NCI-H1417 treated with DMSO at 0.1 percent for 48 hours (cell line): ENCODE measurements around the gene MAGEB16.

ENCODE experiments used
- DNase-seq: peaks from one replicate; lab custom pipeline; 2025; lab: John Stamatoyannopoulos, UW

Gene MAGEB16

DNA sequence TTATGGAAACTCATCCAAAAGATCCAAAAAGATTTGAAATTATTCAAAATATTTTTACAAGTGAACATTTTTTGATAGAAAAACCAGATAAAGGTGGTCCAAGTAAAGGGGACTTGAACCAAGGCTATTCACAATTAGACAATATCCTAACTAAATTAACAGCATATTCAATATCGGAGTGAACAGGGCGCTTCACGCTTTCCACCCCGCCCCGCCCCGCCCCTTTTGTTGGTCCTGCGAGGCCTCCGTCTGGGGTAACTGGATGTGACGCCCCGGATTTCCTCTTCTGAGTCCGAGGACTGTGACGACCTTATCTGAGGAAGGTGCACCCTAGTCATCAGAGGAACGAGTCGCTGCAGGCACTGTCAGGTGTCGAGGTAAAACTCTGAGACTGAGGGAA lies at the start of gene MAGEB16:
Gene MAGEB16, plus strand, starts transcription at position 301 of the 400 bp plus-strand sequence. CDS start 3,855 bp downstream, outside the sequence.
- DNase-seq: no peak

DNA sequence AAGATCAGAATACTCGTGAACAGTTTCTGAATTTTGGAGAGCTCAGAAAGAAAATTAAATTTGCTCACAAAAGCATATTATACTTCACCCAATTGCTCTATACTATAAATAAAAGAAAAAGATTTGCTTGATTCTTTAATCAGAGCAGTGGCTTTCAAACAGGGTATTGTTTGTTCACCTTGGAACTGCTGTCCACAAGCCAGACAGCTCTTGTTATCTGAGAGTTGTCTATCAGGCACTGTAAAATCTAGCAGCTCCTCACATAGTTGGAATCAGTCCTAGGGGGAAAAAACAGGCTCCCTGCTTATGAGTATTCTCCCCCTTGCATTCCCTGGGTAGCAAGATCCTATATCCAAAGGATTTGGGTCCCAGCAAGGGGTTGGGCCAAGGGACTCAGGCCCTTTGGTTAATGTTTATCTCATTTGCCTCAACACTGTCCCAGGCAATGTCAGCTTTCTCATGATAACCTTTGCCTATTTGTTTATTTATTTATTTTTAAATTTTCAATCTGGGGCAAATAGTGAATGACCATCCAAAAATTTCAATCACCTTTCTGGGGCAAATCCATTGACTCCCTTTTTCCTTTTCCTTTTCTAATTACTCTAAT lies 24.1 kb upstream of the MAGEB16 start:
- no peak for DNase-seq

DNA sequence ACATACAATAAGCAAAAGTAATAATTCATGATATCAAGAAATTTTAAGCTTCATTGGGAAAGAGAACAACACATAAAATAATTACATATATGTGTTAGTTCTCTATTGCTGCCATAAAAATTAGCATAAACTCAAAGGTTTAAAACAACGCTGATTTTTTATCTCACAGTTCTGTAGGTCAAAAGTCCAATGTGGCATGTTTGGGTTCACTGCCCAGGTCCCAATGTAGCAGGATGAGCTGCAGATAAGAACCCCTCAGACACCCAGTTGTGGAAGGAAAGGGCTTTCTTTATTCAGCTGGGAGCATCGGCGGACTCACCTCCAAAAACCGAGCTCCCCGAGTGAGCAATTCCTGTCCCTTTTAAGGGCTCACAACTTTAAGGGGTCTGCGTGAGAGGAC lies 13.1 kb upstream of the MAGEB16 start:
- no peak for DNase-seq

DNA sequence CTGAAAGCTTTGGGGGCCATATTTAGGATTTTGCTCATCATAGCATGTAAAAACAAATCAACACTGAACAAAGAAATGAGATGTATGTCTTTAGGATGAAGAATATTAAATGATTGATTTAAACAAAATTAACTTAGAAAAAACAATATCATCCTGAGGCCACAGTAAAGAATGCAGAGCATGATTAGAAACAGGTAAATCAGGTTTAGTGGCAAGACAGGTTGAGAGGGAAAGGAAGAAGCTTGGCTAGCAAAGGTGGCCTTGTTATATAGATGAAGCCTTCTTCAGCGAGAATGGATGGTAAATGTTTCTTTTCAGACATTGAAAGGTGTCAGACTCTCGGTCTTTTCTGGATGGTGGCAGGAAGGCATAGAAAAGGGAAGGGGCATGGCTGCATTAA lies 11.9 kb upstream of the MAGEB16 start:
- DNase-seq: no peak

DNA sequence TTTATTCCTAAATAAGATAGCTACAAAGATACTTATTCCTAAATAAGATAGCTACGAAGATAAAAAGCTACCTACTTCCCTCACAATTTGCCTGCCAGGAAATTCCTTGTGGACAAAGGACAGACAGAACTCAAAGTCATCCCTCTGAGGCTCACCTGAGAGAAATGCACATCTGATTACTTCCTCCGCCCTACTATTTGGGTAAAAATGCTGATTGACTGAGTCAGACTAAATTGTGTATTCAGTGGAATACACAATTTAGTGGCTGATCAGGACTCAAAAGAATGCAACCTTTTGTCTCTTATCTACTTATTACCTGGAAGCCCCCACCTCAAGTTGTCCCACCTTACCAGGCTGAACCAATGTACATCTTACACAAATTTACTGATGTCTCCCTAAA lies 10.3 kb upstream of the MAGEB16 start:
- DNase-seq: no peak

DNA sequence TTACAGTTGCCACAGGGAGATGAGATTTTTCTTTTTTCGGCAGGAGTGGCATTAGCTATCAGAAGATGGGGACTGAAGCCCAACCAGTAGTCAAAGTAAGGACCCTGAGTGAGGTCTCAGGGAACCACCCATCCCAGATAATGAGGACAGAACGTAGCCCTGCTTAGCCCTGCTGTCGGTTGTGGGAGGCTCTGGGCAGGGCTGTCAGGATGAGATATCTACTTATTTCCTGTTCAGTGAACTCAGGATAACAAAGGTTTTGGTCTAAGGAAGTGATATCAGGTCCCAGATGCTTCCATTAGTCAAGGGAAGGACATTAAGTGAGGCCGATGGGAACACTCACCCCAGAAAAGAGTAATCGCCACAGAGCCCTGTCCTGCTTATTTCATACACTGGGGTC lies 2.3 kb downstream of the MAGEB16 start:
- DNase-seq: no peak

DNA sequence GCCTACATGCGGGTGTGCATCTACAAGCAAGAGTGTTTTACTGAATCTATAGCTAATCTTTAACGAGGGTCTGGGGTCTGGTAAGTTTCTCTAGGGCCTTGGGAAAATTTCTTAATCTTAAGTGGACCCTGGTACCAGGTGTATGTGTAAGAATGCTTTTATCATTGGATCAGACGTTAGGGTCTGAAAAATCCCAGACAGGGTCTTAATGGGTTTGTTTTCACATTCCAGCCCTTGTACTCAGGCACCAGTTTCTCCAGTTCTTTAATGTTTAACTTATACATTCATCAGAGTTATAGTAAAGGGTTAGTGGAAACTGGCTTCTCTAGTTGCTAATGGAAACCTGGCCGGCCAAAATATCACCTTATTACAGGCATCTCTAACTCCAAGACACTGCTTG lies 11.6 kb downstream of the MAGEB16 start:
- no peak for DNase-seq

DNA sequence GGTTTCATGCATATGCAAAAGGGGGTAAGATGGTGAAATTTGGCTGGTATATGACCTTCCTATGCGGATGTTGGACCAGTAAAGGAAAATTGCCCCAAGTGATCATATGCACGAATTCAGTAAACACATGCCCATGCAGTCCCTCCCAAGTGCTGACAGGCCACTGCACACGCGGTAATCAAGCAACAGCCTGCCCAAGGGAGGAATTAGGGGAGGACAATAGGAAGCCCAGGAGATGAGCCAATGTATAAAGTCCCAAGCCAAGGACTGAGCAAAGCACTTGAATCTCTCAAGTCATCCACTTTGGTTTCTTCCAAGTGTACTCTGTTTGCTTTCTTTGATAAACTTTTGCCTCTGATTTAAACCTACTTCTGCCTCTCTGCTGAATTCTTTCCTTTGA lies 21.1 kb downstream of the MAGEB16 start:
- DNase-seq: no peak

DNA sequence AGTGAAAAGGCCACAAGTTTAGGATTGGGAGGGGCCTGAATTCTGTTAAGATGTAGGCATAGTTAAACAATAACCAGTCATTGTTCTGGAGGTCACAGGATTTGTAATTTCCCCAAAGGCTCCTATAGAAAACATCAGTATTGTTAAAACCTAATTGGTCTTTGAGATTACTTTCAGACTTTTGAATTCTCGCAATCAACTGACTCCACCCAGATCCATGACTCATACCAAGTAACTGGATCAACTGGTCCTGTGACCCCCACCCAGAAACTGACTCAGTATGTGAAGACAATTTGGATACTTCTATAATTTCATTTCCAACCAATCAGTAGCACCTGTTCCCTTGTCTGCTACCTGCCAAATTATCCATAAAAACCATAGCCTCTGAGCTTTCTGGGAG lies 28.4 kb downstream of the MAGEB16 start:
- peak; percentile 15 for DNase-seq

DNA sequence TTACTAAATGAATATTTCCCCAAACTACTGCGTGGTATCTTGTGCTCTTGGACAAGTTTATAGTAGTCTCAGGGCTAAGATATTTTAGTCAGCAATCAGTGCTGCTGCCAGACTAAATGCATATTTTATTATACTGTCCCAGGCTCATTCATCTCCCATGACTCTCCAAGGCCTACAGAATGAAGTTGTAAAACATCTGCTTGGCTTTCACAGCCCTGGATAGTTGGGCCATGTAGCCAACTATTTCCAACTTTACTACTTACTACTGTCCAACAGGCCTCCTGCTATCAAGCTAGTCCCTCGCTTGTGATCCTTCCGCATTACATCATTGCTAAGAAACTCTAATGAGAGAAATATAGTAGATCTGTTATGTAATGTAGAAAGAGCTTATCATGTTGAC lies 31.4 kb downstream of the MAGEB16 start:
- no peak for DNase-seq

DNA sequence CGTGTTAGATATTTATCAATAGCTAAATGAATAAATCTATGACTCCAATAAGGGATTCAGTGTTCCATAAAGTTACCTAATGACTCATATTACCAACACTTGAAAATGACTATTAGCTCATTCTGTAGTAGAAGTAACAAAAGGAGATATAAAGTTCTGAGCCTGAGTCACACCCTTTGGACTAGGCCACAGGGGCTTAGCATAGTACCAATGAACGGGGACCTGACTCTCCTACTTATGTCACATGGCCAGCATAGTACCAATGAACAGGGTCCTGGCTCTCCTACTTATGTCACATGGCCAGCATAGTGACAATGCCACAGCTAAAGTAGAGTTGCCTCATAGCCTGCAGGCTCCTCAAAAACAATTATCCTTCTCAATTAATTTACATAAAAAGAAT lies 43.7 kb downstream of the MAGEB16 start:
- DNase-seq: no peak

DNA sequence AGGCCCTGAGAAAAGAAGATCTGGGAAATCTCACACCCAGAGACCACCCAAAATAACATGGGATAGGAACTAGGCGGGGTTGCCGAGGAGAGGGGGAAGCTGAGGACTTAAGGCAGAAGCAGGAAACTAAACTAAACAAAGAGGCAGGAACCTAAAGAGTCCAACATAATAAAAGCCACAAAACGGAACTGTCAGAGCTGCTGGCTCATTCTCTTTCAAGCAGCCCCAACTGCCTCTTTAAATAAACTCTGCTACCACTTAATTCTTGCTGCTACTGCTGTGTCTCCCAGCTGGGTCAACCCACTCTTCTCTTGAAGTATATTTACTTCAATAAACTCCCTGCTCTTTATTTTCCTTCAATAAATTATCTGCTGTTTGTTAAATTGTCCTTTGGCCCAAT lies 44.5 kb downstream of the MAGEB16 start:
- no peak for DNase-seq

DNA sequence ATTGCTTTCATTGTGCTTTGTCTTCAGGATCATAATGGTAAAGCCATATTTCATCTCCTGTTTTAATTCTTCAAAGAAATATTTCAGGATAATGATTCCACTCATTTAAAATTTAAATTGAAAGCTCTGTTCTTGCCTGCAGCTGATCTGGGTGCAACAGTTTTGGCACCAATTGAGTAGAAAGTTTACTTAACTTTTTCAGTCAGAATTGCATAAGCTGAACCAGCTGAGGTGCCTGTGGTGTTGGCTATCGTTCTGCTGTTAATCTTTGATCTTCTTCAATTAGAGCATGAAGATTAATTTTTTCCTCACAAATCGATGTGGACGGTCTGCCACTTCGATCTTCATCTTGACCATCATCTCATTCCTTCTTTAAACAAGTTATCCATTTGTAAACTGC lies 49.6 kb downstream of the MAGEB16 start:
- DNase-seq: no peak
